GM12891 (cell line): ENCODE results near the gene RETN.

ENCODE experiments used
- PAX5 ChIP-seq: IDR thresholded peaks from 2 replicates; pipeline ENCODE4 v1.6.1; 2011; ENCODE audit warnings: low read length, moderate library complexity, mild to moderate bottlenecking; ENCODE audit not compliant: insufficient read depth, severe bottlenecking
- POLR2A ChIP-seq: IDR thresholded peaks from 2 replicates; pipeline ENCODE4 v1.6.1; 2011; ENCODE audit warnings: low read depth, low read length, control low read depth
- POLR2AphosphoS5 ChIP-seq: IDR thresholded peaks from 2 replicates; pipeline ENCODE4 v1.6.1; 2011; ENCODE audit warnings: low read depth, low read length, control low read depth
- POU2F2 ChIP-seq: IDR thresholded peaks from 2 replicates; pipeline ENCODE4 v1.6.1; 2011; ENCODE audit warnings: low read depth, mild to moderate bottlenecking, control low read depth, low read length, moderate library complexity
- SPI1 ChIP-seq: IDR thresholded peaks from 2 replicates; pipeline ENCODE4 v1.6.1; 2011; ENCODE audit warnings: low read depth, low read length, control low read depth
- TAF1 ChIP-seq: IDR thresholded peaks from 2 replicates; pipeline ENCODE4 v1.6.1; 2011; ENCODE audit warnings: low read depth, low read length, control low read depth

GRCh38 chr19:7718668-7719067, 49.8 kb downstream of the RETN start:
- TF ChIP-seq POLR2AphosphoS5 (no peak), POLR2A (no peak), TAF1 (no peak), POU2F2 (no peak), SPI1 (no peak), PAX5 (no peak)
